GM19452 (cell line): Measurements from ENCODE around the gene CIBAR2.
A peak's percentile ranks its signal among the peaks of the same experiment; 100 is the strongest.
"Not testable (repeated sequence)": the region's sequence is repeated elsewhere in the genome, so short reads cannot be mapped to it uniquely, and the experiment has no call there.

ENCODE experiments used
- ATAC-seq: cut with Tn5 transposase; IDR thresholded peaks from one replicate; pipeline ENCODE4 v1.9.1; 2021; ENCODE audit not compliant: unreplicated experiment

CIBAR2 gene

DNA sequence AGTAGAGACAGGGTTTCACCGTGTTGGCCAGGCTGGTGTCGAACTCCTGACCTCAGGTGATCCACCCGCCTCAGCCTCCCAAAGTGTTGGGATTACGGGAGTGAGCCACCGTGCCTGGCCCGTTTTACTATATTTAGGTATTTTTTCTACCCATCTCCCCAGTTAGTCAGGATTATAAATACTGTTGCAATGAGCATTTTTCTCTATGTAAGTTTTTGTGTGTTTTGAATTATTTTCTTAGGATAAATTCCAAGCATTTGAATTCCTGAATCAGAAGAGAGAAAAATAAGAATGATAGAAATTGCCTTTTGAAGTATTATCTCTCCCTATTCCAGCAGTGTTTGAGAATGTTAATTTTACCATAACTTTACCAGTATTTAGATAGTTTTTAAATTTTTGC, 48.1 kb downstream of the CIBAR2 start:
- no peak for ATAC-seq

DNA sequence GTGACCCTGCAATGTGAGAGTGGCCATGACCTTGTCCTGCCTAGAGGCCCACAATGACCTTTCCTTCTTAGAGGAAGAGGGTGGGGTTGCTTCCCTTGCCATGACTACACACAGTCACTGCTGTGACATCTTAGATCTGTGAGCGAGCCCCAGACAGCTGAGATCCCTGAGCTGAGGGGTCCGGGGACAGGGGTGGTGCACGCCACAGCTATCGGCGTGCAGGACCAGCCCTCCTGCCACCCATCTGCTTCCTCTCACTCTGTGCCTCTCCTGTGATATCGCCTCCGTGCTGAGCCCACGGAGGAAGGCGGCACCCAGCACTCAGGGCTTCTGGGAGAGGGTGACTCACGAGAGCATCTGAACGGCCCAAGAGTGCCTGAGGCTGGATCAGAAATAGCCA, 49.4 kb downstream of the CIBAR2 start:
- no peak for ATAC-seq

DNA sequence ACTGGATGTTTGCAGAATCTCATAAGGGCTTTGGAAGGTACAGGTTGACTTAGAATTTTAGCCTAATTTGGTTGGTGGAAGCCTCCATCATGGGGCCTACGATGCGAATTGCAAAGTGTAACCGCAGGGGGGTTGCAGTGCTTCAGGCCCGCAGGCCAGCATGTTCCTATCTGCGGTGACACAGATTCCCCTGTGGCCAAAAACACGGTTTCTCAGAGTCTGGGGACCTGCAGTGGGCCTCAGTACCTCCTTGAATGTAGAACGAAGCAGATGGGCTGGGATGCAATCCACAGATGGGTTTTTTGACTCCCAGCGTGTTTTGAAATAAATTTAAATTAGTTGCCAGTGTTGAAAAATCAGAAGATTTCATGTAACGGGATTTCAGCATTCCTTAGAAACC, 49.9 kb downstream of the CIBAR2 start:
- no peak for ATAC-seq

DNA sequence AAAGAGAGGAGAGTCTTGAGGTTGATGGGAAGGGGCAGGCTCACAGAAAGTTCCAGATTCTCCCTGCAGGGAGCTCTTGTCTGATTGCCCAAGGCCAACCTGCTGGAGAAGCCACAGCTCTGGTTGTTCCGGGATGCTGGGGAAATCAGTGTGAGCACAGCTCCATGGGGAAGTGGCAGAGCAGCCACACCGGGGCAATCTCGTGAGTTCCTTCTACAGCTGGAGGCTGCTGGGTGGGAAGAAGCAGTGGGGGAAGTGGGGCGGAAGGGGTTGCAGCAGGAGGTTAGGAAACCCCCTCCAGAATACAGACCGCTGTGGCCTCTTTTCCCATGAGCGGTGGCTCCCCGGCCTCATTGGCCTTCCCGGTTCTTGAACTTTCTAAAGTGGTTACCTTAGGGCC, 50.7 kb downstream of the CIBAR2 start:
- ATAC-seq = no peak

DNA sequence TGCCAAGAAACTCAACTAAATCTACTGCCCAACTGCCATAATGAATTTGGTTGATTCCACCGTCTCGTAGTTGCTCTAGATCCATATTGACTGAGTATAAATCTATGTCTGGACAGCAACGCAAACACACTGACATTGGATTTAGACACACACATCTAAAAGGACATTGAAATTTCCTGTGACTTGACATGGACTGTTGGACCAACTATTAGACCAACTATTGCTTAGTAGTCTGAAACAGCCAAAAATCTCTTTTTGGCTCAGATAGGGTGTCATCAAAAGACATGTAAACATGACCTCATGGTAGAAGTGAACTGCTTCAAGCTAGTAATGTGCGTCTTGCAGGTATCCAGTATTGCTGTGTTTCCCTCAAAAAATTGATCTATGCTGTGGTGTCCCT, 53.4 kb downstream of the CIBAR2 start:
- ATAC-seq = no peak

DNA sequence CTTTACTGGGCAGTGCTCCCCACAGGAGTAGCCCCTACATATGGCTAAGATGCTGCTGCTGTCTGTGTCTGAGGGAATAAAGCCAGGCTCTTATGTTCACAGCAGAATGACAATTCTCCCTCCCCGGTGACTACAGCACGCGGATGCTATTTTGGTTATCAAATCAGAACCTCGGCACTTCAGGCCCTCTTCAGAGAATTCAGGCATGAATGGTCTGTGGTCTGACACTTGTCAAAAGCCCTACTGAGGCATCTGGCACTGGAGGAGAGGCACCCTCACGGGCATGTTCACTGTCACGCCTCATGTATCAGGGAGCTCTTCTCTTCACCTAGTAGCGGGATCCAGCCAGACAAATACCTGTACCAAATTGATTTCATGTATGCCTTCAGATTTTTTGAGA, 54.3 kb downstream of the CIBAR2 start:
- no peak for ATAC-seq

DNA sequence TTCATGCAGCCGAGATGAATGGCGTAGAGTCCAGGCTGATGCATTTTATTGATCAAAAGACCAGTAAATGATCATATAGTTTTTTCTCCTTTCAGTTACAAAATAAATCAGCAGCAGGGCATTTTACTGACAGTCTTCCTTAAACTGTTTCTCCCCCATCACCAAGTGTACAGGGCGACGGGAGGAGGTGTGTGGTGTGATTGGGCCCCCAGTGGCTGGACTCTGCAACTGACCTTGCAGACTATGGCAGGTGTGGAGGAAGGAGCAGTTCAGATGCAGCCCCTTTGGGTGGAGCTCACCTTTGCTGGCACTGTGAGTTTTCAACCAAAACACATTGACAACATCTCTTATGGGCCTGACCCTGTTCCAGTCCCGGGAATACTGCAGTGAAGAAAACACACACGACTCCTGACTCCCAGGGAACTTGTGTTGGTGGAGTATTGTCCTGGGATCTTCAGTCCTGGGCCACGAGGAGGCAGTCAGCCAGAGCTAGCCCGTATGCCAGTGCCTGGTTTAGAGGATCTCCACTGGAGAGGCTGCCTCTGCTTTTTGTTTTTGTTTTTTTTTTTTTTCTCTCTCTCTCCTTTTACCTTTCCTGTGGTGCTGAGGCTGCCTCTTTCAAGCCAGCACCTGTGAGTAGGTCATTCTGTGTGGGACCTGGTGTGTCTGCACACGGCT, 54.9 kb downstream of the CIBAR2 start:
- no peak for ATAC-seq

DNA sequence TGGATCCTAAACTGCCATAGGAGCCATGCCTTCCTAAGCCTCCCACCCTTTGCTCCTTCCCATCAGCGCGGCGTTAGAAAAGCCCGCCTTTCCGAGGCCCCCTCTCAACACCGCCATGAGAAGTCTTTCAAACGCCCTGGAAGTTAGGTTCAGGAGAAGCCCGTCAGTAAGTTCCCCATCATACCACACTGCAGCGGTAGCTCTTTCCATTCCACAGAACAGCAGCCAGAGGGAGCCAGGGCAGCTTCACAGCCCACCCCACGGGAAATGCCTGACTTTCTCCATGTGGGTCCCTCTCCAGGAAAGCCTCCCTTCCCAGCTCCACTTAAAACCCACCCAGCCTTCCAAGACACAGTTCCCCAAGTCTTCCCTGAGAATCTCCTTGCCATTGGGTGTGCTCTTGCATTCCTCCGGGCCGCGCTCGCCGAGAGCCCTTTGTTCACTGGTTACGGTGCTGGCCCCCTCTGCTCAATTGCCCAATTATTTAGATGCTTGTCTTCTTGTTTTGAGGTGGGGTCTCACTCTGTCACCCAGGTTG, 56.0 kb downstream of the CIBAR2 start:
- ATAC-seq = no peak

DNA sequence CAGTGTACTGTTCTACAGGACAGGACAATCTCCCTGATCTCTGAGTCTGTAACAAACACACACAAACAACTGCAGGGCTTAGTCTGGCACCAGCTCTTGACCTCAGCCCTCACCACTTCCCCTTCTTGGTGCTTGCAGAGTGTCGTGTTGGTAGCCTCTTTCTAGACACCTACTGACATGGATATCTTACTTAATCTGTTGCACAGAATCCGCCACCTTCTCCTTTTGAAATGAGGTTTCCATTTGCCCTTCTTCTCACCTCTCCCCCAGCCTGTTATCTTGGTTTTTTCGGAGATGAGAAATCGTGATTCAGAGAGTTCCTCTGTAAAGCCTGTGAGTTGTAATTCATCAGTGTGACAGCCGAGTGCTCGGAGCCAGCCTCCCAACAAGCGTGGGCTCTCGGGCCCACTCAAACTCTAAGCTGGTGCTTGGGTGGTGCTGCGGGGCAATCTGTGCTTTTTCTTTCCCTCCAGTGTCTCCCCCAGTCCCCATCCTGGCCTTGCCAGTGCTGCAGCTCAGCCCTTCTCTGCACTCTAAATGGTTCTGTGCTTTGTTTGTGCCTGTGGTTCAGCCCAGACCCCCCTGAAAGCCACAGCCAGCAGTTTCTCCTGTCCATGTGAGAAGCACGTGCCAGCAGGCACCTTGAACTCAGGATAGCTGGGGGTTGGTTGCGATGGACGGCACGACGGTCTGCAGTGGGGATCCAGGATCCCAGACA, 56.6 kb downstream of the CIBAR2 start:
- ATAC-seq = peak; percentile 90

DNA sequence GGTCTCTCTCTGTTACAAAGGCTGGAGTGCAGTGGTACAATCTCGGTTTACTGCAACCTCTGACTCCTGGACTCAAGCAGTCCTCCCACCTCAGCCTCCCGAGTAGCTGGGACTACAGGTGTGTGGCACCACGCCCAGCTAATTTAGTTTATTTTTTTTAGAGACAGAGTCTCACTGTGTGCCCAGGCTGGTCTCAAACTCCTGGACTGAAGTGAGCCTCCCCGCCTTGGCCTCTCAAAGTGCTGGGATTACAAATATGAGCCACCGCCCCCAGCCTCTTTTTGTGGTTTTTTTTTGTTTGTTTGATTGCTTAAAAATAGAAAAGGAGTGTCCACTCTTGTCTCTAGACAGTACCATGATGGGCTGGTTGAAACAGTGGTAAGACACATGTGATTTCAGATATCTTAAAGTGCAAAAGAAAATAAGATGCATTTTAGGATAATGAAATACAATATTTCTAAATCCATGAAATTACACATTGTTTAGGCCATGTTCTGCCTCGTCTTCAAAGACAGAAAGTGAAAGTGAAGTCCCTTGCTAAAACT, 57.3 kb downstream of the CIBAR2 start:
- no peak for ATAC-seq

DNA sequence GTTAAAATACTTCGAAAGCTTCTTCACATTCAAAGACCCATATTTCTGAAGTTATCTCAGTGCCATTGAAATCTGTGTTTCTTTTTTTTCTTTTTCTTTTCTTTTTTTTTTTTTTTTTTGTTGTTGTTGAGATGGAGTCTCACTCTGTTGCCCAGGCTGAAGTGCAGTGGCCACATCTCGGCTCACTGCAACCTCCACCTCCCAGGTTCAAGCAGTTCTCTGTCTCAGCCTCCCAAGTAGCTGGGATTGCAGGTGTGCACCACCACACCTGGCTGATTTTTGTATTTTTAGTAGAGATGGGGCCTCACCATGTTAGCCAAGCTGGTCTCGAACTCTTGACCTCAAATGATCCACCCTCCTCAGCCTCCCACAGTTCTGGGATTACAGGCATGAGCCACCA, 58.0 kb downstream of the CIBAR2 start:
- not testable (repeated sequence) for ATAC-seq

DNA sequence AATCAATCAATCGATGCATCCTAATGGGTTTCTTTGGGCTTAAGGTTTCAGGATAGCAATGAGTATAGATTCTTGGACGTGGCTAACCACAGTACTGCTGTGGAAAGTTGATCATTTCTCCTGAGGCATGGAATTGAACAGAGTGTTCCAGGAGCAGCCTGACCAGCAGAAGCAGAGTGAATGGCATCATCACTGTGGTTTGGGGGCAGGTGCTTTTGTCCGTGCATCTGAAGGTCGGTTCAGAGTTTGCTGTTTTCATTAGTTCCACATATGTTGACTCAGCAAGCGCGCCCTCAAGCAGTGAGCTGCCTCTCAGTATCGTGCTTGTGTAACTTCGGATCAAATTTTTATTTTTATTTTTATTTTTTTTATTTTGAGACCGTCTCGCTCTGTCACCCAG, 59.7 kb downstream of the CIBAR2 start:
- no peak for ATAC-seq

DNA sequence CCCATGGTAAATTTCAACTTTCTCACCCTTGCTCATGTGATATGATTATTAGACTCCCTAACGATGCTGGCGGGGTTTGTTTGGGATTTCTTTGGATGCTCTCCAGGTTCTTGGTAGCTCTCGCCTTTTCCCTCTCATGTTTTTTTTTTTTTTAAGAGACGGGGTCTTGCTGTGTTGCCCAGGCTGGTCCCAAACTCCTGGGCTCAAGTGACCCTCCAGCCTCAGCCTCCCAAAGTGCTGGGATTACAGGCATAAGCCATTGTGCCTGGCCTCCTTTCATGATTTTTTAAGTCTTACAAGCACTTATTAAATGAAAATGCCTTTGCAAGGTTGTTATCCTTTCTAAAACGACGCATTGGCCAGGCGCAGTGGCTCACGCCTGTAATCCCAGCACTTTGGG, 60.6 kb downstream of the CIBAR2 start:
- ATAC-seq = no peak

DNA sequence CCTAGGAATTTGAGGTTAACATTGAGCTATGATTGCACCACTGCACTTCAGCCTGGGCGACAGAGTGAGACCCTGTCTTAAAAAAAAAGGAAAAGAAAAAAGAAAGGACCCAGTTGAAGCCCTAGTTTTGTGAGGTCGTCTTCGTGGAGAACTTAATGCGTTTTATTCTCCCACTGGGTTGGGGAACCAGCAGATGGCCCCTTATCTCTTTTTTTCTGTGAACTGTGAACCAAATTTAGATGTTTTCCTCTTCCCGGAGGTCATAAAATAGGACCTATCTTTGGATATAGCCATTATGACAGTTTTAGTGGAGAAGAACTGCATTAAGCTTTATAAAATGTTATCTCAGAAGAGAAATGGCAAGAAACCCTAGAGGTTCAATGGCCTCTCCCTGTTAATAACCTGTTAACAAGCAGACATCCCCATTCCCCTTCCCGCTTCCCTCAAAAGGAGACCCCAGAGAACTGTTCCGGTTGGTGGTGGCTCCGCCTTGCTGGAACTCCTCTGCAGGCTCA, 61.1 kb downstream of the CIBAR2 start:
- ATAC-seq = no peak

DNA sequence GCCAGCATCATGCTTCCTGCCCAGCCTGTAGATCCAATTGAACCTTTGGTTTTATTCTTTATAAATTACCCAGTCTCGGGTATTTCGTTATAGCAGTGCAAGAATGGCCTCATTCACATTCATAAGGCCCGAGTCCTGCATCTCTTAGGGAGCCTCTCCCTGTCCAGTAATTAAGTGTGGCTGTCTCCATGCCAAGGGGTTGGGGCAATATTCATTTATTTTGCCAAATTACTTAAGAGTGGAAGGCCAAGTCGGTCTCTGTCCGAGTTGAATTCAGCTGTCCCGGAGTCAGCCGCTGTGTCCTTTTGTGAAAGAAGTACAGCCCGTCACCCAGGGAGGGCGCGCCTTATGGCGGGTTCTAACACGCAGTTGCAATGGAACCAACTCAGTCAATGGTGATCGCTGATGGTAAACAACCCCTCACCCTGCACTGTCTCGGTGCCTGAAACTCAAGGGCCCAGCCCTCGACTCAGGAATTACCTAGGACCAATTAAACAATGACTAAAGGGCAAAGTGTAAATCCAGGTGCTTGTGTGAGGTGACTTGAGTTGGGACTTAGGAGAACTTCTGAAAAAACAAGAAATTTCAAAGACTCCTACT, 62.5 kb downstream of the CIBAR2 start:
- ATAC-seq = no peak

DNA sequence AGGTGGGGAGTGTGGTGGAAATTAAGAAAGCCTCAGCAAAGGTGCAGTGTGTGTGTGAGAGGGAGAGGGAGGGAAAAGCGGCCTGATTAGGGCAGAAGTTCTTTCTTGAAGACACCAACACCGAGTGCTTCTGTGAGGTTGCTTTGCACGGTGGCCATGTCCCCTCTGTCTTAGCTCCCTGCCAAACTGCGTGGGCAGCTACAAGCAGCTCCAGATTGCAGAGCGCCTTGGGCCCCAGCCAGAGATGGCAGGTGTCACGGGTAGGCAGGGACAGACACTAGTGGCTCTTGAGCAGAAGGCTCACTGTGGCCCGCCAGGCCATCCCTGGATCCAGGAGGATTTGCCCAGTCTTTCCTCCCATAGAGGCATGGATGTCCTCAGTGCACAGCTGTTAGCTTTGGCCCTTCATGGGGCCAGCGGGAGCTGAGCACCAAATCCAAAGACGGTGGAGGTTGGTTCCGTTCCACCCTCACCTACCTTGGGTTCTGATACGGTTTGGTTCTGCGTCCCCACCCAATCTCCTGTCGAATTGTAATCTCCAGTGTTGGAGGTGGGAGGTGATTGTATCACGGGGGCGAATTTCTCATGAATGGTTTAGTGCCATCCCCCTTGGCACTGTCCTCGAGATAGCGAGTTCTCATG, 63.2 kb downstream of the CIBAR2 start:
- ATAC-seq = no peak
